Ramos (cell line): ENCODE results near the gene OSTF1.

ENCODE experiments used
- in situ Hi-C: fragments of 300-500 bp; cut with MboI; formaldehyde crosslinking; loops from one replicate; pipeline ENCODE4 v1.14.3; 2022; ENCODE audit warnings: low sequenced_read_pairs; ENCODE audit not compliant: unreplicated experiment

Gene OSTF1, protein sequence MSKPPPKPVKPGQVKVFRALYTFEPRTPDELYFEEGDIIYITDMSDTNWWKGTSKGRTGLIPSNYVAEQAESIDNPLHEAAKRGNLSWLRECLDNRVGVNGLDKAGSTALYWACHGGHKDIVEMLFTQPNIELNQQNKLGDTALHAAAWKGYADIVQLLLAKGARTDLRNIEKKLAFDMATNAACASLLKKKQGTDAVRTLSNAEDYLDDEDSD

DNA sequence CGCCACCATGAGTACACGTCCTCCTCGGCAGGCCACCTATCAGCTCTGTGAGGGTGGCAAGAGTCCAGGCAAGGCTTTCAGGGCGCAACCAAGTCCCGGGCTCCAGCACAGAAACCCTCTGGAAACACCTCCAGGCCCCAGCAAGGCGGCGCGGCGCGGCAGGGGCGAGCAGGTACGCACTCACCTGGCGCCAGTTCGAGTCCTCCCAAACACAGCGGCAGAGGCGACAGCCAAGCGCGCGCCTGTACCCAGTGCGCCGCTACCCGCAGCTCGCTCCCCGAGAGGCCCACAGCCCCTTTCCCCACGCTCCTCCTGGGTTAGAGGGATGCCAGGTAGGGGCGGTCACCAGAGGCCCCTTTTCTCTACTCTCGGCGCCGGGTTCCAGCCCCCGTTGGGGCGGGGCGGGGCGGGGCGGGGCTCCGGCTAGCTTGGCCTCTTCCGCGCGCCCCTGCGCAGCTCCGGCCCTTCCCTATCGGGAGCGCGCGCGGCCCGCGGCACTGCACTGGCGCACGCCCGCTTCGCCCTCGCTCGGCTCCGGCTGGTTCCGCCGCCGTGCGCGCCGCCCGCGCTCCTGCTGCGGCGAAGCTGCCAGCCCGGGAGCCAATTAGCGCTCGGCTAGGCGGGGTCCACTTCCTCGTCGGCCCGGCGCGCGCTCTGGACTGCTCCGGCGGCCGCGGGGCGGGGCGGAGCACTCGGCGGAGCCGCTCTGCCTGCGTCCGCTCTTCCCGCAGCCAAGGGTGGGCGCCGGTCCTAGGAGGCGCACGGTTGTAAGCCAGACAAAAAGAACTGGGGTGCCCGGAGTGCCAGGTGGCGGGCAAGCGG lies at the start of gene OSTF1, which contains the start of gene NMRK1:
TSS of gene OSTF1 (plus strand) at position 691 of the 822 bp plus-strand sequence. CDS start 179 bp downstream, outside the sequence.
TSS of gene NMRK1 (minus strand) at position 332 of the 822 bp plus-strand sequence. CDS start 5,040 bp downstream, outside the sequence.
- in situ Hi-C loops = no loop called here

DNA sequence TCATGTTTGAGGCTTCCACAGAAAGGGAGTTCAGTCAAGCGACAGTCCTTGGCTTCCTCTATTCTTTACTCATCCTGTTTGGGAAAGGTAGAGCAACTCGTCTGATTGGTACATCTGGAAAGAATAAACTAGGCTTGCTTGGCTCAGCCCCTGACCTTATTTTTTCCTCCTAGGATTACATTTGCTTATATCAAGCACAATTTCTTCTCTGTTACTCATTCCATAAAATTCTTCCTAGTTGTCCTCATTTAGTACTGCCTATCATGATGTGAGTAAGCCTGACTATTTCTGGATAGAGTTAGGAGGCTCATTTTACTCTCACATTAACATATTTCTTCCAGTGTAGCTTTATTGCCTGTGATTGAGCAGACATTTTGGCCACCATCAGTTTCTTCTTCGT lies 49.3 kb upstream of the OSTF1 start:
- in situ Hi-C loops = no loop called here

DNA sequence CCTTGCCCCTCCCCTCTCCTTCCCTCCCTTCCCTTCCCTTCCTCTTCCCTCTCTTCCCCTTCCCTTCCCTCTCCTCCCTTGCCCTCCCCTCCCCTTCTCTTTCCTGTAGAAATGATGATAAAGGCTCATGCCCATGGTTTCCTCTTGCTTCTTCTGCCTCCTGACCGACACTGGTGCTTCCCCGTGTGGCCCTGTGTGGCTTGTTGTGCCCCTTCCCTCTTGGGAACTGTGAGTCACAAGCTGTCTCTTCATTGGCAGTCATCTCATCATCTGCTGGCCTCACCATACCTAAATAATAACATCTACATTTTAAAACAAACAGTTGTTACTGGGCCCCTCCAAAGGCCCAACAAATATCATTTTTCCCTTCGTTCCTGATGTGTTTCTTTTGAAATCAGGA lies 48.5 kb upstream of the OSTF1 start:
- in situ Hi-C loops = no loop called here

DNA sequence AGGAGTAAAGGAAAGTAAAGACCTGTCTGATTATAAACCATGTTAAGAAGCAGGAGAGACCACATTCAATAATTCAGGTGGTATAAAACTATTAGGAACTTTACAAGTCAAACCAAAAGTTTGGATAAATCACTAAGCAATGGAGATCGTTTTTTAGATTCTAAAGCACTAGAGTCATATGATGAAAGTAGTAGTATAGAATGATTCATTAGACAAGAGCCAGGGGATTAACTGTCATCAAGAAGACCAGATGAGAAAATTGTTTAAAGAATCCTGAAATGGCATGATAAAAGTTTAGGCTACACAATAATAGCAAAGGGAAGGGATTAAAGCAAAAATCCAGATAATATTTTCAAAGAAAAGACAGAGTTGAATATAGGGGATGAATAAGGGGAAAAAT lies 47.3 kb upstream of the OSTF1 start:
- in situ Hi-C loops = no loop called here

DNA sequence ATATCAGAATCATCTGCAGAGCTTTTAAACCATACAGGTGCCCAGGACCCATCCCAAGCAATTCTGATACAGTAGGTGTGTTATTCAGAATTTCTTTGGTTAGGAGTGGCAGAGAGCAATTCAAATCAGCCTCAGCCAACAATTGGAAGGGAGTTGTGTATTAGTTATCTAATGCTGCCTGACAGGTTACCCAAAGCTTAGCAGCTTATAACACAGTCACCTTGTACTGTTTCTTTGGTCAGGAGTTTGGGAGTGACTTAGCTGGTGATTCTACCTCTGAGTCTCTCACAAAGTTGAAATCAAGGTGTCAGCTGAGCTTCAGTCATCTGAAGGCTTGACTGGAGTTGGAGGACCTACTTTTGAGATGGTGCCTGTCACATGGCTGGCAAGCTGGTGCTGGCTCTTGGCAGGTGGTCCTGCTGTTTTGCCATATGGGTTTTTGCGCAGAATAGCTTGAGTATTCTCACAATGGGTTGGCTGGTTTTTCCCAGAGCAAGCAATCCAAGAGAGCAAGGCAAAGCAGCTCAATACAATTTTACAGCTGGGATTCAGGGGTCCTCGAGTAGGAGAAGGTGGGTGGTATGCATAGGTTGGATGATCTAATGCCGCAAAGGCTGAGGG lies 41.5 kb upstream of the OSTF1 start:
- in situ Hi-C loops = no loop called here

DNA sequence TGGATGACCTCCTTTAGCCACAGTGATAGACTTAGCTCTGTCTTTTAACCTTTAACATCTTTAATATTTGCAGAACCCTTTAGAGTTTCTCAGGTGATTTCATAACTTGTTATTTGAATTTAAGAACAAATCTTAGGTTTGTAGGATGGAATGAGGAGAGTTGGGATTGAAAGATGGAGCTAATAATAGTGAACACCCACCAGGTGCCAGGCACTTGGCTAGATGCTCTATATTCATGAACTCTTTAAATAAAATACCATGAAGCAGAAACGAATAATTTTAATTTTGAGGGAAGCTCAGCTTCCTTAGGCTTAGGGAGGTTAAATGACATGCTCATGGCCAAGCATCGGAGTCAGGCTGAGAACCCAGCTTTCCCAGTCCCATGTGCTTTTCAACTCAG lies 40.8 kb upstream of the OSTF1 start:
- in situ Hi-C loops = no loop called here

DNA sequence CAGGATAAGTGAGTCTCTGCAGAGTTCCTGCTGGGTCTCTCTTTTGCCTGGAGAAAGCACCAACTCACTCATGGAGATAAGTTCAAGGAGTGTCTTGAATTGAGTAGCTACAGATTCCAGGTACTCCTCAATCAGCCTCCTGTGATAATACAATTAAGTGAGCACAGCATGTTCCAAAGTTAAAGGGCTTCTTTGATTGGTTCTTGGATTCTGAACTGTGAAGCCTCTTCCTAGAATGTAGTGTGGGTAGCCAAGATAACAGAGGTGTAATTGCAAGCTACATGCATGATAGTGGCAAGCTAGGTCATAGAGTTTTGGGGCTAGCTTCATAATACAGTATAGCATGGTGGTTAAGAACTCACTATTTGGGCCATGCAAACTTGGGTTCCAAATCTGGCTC lies 37.0 kb upstream of the OSTF1 start:
- in situ Hi-C loops = no loop called here

DNA sequence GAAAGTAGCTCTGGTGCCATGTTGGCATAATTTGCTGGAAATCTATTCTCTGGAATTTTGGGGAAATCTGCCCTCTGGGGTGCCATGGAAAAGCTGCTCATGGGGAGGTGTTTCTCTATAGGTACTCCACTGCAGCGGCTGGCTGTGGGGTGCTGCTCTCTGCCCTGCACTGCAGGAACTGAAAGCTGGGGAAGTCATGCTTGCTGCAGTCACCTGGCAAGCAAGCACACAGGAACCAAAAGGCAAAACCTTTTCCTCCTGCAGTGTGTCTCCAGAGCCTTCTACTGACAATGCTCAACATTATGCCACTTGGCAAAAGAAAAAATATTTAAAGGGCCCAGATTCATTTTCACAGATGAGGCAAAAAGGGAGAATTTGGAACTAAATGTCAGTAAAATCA lies 34.4 kb upstream of the OSTF1 start:
- in situ Hi-C loops = no loop called here

DNA sequence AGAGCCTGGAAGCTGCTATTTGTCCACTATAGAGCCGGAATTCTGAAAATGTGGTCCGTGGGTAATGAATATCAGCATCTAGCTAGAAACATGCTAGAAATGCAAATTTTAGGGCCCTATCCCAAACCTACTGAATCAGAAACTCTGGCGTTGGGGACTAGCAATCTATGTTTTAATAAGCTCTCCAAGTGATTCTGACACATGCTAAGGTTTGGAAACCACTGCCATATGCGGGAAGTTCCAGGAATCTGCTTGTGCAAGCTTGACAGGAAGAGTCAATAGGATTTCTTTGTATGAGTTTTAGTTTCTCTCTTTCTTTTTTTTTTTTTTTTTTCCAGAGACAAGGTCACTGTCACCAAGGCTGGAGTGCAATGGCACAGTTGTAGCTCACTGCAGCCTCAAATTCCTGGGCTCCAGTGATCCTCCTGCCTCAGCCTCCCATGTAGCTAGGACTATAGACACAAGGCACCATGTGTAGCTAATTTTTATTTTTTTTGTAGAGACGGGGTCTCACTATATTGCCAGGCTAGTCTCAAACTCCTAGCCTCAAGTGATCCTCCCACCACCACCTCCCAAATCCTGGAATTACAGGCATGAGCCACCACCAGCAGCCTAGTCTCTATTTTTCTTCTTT lies 33.8 kb upstream of the OSTF1 start:
- in situ Hi-C loops = no loop called here

DNA sequence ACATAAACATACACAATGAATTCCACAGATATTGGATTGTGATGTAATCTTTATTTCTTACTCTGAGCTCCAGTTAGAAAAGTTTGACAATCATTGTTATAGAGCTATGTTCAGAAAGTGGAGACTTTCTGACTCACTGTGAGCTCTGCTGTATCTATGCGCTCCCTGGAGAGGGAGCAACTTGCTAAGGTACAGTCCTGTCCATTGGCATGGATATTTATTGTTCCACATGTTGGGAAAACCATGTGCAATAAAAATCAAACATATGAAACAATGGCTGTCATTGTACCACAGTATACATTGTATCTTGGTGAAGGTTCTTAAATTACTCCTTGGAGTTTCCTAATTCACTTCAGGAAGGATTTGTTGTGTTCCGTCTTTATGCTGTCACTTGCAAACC lies 27.1 kb upstream of the OSTF1 start:
- in situ Hi-C loops = no loop called here

DNA sequence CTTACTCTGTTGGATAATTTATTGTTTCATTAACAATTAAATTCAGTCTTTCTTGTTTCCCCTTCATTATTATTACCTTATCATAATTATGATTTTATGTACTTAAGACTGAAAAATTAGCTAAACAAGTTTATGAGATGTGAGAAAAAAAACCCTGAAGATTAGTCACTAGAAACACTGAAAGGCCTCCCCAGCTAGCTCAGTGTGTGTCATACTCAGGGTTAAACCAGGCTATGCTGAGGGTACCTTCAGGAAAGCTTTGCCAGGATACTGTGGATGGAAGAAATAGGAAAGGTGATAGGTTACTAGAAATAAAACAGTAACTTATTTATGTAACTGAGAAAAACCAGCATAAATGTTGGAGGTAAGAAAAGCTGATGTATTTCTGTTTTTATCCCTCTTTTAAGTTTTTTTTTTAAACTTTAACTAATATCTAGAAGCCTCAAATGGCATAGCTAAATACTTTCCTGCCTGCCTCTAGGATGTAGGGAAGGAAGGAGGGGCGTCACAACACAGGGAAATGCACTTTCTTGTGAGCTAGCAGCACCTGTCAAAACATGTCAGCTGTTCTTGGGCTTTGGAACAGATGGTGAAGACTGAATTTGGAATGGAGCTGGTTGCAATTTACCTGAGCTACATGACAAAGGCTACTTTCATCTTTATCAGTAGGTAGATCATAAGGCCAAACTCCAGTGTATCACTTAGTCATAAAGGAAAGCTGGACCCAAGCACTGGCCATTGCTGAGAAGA lies 24.6 kb upstream of the OSTF1 start:
- in situ Hi-C loops = no loop called here

DNA sequence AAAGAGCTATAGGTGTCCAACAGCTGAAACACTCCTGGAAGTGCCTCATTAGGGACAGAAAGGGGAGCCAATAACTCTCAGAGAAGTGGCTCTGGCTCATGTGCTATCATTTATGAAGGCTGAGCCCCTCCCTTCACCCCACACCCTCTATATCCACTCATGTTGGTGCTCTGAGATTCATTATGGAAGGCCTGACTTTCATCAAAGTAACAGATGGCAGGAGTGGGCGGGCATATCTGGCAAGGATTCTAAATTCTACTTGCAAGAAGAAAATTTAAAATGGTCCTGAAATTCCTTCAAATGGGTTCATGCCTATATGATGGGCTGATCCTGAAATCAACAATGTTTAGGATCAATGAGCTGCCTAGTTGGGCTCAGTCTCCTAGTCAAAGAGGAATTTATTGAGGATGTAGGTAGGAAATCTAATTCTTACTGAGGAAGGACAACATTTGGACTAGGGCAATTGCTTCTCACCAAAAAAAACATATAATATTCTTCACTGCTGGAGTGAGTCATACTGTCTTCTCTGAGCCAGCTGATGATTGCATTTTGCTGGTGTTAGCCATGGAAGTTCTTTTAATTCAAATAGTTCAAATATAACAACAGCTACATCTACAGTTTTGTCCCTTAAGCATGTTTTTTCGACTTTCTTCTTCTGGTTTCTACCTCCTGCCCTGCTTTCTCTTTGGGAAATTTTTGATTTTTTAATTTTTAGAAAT lies 23.8 kb upstream of the OSTF1 start:
- in situ Hi-C loops = no loop called here

DNA sequence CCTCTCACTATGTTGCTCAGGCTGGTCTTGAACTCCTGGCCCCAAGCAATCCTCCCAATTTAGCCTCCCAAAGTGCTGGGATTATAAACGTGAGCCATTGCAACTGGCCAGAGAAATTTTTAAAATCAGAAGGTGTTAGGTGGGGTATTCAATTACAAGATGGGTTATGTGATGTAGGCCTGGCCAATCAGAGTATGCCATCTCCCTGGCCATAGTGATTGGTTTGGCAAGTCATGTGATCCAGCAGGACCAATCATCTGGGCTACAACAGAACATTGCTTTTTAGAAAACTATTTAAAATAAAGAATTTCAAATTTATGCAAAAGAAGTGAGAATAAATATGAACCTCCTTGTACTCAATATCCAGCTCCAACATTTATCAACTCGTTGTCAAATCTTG lies 22.8 kb upstream of the OSTF1 start:
- in situ Hi-C loops = no loop called here

DNA sequence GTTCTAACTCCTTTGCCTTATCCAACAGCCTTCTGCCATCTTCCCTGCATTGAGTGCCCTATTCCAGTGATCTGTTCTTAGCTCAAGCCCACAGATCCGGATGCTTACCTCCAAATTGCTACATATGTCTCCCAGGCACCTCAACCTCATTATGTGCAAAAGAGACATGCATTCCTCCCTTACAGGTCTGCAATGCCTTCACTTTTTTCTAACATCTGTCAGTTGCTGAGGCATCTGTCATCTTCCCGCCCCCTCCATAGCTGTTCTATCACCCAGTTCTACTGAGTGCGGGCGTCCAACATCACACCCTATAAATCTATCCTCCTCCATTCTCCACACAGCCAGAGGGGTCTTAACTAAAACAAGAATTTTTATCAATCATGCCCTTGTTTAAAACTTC lies 20.4 kb upstream of the OSTF1 start:
- in situ Hi-C loops = no loop called here

DNA sequence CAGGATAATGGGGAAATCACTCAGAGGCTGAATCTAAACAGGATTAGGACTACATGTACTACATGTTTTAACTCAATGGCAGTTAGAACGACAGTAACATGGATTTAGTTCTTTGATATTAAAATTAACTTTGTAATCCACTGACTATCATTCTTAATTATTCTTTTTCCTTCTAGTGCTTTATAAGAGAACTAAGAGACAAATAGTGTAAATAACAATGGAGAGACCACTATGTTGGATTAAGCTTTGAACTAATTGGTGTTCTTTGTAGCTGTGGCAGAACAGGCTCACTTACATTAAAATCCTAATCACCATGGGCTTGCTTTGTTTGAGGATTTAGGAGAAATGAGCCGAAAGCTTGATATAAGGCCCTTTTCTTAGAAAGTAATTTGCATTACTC lies 19.1 kb upstream of the OSTF1 start:
- in situ Hi-C loops = no loop called here

DNA sequence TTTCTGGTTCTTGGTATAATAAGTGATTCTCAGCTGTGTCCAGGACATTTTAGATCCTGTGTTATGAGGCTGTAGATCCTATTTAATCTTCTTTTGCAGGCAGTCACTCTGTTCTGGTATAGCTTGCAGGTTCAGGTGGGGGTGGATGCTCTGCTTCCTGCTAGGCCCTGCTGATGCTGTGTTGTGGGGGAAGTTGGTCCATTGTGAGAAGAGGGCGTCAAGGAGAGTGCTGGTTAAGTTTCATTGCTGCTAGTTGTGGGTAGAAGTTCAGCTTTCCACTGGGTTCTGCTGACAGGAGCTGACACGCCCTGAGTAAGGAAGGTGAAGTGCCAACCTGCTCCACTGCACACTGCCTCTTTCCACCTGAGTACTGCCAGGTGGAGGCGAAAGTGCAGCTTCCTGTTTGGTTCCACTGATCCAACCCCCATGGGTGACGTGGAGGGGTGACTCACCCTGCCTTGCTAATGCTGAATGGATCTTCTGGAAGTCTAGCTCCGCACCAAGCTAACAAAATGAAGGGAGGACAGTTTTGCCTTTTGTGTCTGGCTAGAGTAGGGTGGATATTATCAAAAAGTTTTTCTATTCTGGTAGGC lies 16.7 kb upstream of the OSTF1 start:
- in situ Hi-C loops = no loop called here

DNA sequence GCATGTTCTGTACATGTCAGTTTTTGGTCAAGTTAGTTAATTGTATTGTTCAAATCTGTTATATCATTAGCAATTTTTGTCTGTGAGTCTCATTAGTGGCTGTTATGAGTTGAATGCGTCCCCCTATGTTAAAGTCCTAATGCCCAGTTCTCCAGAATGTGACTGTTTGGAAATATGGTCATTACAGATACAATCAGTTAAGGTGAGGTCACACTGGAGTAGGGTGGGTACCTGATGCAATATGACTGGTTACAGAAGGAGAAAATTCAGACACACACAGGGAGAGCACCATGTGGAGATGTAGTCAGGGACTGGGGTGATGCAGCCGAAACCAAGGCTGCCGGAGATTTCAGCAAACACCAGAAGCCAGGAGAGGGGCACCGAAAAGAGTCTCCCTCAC lies 15.4 kb upstream of the OSTF1 start:
- in situ Hi-C loops = no loop called here

DNA sequence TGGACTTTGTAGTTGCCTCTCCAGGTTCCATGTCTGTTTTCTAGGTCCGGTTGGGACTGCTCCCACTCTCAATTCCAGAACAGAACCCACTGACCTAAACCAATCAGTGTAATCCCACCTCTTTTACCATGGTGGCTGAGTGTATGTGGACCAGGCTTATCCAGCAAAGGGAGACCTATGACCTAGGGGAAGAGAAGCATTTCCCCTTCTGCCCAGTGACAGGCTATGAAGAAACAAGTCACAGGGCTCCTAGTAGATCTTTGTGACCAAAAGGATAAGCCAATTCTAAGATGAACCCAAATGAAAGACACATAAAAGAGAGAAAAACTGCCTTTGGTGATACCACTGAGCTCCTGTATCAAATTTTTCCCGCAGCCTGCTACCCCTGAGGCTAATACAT lies 6.7 kb upstream of the OSTF1 start:
- in situ Hi-C loops = no loop called here
